ENCODE results near the gene CNGA4. TPM values are rescaled to one million over a fixed set of nuclear protein-coding genes. Genes with fewer than 3 reads are reported as not detected.
A peak's percentile ranks its signal among the peaks of the same experiment; 100 is the strongest.

CNGA4 gene
- total RNA-seq, 6 donors from 2014 or later: 0.23 to 9.3 (median 1.8) TPM

DNA sequence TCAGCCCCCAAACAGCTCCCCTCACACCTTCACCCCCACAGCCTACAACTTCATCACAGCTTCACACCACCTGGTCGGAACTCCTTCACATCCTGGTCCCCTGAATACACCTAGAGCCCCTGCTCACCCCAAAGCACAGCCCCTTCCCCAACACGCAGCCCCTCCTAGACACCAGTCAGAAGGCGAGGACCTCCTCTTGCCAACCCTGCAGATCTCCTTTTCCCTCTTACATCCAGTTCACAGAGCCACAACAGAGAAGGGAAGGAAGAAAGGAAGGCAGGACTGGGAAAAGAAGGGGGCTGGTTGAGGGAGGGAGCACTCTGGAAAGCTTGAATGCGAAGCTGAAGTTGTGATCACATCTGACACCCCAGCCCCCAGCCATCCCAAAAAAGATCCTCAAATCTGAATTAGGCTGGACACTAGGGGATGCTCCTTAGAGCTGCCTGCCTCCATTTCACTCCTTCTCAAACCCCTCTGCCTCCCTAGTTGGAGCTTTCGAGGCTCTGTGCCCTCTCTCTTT, 21.4 kb downstream of the CNGA4 start:
- Histone ChIP-seq H3K27me3 (peaks cover 0 to 28% (median 11%) of the 10 kb centered on the region in 4 donors), H3K4me1 (peaks cover 13 to 17% (median 16%) of the 10 kb centered on the region in 4 donors), H3K9me3 (no peaks in the 10 kb centered on the region), H3K36me3 (no peaks in the 10 kb centered on the region), H3K4me3 (peak overlapping the region in 1 of 4 donors; percentile 51), H3K27ac (no peak overlapping the region)
- WGBS, 2 donors: 49 to 52% methylated on average over 5 of the region's 5 CpGs
- no peak for DNase-seq
- TF ChIP-seq POLR2AphosphoS5 (IDR thresholded peaks at IDR 0.05): no peak
- TF ChIP-seq POLR2A (IDR thresholded peaks at IDR 0.05): no peak
- TF ChIP-seq EP300 (IDR thresholded peaks at IDR 0.05): no peak
- no peak for TF ChIP-seq CTCF (IDR thresholded peaks at IDR 0.05)
- no peak for ATAC-seq (ENCODE audit: low FRiP score in 2 of 2)

DNA sequence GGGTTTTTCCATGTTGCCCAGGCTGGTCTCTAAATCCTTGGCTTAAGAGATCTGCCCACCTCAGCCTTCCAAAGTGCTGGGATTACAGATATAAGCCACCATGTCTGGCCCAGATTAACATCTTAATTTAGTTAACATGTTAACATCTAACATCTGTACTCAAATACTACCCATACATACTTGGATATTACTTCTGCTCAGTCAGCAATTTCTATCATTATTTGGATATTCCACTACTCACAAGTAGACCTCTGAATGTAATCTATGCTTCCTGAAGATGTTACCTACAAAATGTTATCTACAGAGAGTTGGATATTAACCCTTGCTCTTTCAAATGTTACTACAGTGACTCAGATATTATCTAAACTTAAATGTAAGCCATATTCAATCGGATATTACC, 24.8 kb downstream of the CNGA4 start:
- DNase-seq (no peak), ATAC-seq (ENCODE audit: low FRiP score in 2 of 2) (no peak)
- TF ChIP-seq CTCF (IDR thresholded peaks at IDR 0.05): no peak
- no peak for TF ChIP-seq POLR2A (IDR thresholded peaks at IDR 0.05)
- no peak for TF ChIP-seq EP300 (IDR thresholded peaks at IDR 0.05)
- no peak for TF ChIP-seq POLR2AphosphoS5 (IDR thresholded peaks at IDR 0.05)
- Histone ChIP-seq H3K27me3 (peaks cover 0 to 20% (median 7%) of the 10 kb centered on the region in 4 donors), H3K4me3 (no peak overlapping the region), H3K9me3 (no peaks in the 10 kb centered on the region), H3K4me1 (peaks cover 12 to 14% (median 14%) of the 10 kb centered on the region in 4 donors), H3K27ac (no peak overlapping the region), H3K36me3 (no peaks in the 10 kb centered on the region)
- WGBS, 2 donors: 91 to 97% methylated on average over 1 of the region's 1 CpG

GRCh38 chr11:6268820-6269219, 29.9 kb downstream of the CNGA4 start:
- H3K36me3 ChIP-seq: no peaks in the 10 kb centered on the region
- TF ChIP-seq POLR2AphosphoS5 (IDR thresholded peaks at IDR 0.05) (no peak), EP300 (IDR thresholded peaks at IDR 0.05) (no peak), CTCF (IDR thresholded peaks at IDR 0.05) (no peak)
- H3K27me3 ChIP-seq: no peaks in the 10 kb centered on the region
- DNase-seq (no peak), ATAC-seq (ENCODE audit: low FRiP score in 2 of 2) (no peak)
- no peaks in the 10 kb centered on the region for H3K4me1 ChIP-seq
- no peak overlapping the region for H3K4me3 ChIP-seq
- 83 to 88% methylated on average over 1 of the region's 1 CpG for WGBS, 2 donors
- no peaks in the 10 kb centered on the region for H3K9me3 ChIP-seq
- H3K27ac ChIP-seq: no peak overlapping the region

DNA sequence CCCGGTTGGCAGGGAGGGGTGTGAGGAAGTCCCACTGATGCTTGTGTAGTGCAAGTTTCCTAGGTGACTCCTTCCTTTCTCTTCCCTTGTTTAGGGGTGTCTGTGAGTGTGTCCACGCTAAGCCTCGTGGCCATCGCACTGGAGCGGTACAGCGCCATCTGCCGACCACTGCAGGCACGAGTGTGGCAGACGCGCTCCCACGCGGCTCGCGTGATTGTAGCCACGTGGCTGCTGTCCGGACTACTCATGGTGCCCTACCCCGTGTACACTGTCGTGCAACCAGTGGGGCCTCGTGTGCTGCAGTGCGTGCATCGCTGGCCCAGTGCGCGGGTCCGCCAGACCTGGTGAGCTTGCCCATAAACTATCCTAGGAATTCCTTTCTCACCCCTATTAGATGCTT, 31.1 kb downstream of the CNGA4 start:
- Histone ChIP-seq H3K9me3 (no peaks in the 10 kb centered on the region), H3K27me3 (no peaks in the 10 kb centered on the region), H3K36me3 (no peaks in the 10 kb centered on the region), H3K27ac (no peak overlapping the region), H3K4me3 (no peak overlapping the region), H3K4me1 (no peaks in the 10 kb centered on the region)
- DNase-seq (peak in 1 of 2 donors; percentile 72), ATAC-seq (ENCODE audit: low FRiP score in 2 of 2) (peak in 1 of 2 donors; percentile 43)
- 87 to 93% methylated on average over 23 to 24 of the region's 24 CpGs for WGBS, 2 donors
- TF ChIP-seq EP300 (IDR thresholded peaks at IDR 0.05) (no peak), POLR2A (IDR thresholded peaks at IDR 0.05) (no peak), CTCF (IDR thresholded peaks at IDR 0.05) (peak in 1 of 6 experiments; percentile 30)

DNA sequence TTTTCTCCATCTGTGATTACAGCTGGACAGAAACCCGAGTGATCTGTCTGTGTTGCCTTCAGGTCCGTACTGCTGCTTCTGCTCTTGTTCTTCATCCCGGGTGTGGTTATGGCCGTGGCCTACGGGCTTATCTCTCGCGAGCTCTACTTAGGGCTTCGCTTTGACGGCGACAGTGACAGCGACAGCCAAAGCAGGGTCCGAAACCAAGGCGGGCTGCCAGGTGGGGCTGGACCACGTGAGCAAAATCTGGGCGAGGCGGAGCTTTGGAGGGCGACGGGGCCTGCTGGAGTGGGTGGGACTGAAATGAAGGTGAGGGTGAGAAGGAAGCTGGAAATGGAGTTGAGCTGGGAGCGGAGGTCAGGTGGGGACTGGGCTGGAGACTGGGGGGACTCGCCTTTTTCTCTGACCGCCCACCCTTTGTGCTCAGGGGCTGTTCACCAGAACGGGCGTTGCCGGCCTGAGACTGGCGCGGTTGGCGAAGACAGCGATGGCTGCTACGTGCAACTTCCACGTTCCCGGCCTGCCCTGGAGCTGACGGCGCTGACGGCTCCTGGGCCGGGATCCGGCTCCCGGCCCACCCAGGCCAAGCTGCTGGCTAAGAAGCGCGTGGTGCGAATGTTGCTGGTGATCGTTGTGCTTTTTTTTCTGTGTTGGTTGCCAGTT, 31.8 kb downstream of the CNGA4 start:
- 87 to 95% methylated on average over 36 to 41 of the region's 41 CpGs for WGBS, 2 donors
- Histone ChIP-seq H3K4me3 (no peak overlapping the region), H3K27me3 (no peaks in the 10 kb centered on the region), H3K27ac (no peak overlapping the region), H3K9me3 (no peaks in the 10 kb centered on the region), H3K36me3 (no peaks in the 10 kb centered on the region), H3K4me1 (no peaks in the 10 kb centered on the region)
- TF ChIP-seq POLR2AphosphoS5 (IDR thresholded peaks at IDR 0.05) (no peak), EP300 (IDR thresholded peaks at IDR 0.05) (no peak), POLR2A (IDR thresholded peaks at IDR 0.05) (no peak), CTCF (IDR thresholded peaks at IDR 0.05) (no peak)
- ATAC-seq (ENCODE audit: low FRiP score in 2 of 2) (no peak), DNase-seq (peak in 1 of 2 donors; percentile 68)
